Embryonic facial prominence (tissue), 1 donor: Measurements from ENCODE around the gene TTPAL.
"Not testable (repeated sequence)": the region's sequence is repeated elsewhere in the genome, so short reads cannot be mapped to it uniquely, and the experiment has no call there.

Source experiments
- DNase-seq: peaks from one replicate; pipeline ENCODE4 v3.0.0-alpha.2; 2016; ENCODE audit errors: extremely low spot score

TTPAL gene

DNA sequence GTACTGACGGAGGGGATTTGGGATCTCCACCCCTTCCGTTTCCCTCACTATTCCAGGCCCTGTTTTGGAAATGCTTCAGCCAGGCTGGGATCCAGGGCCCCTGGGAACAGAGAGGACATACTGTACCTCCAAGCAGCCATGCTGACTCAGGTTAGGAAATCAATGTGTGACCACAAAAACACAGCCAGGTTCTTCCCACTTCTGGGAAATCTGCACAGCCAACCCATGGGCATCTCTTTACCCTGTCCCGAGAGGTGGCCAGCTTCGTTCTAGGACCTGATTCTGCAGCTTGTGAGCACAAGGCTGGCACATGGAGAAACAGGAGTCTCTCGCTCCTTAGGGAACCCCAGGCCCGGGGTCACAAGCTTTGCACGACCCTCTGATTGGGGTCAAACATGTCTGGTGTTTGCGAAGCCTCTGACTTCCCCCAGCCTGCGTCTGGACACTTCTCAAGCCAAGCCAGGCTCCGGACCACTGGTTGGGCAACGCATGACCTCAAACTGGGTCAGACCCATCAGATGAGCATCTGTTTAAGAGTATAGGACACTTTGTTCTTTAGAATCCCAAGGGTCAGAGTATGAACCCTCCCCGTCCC is 8.3 kb upstream of the TTPAL start:
- DNase-seq = no peak

GRCh38 chr20:44468044-44468782 is 7.5 kb upstream of the TTPAL start:
- no peak for DNase-seq

GRCh38 chr20:44470327-44470726 is 5.3 kb upstream of the TTPAL start:
- no peak for DNase-seq

DNA sequence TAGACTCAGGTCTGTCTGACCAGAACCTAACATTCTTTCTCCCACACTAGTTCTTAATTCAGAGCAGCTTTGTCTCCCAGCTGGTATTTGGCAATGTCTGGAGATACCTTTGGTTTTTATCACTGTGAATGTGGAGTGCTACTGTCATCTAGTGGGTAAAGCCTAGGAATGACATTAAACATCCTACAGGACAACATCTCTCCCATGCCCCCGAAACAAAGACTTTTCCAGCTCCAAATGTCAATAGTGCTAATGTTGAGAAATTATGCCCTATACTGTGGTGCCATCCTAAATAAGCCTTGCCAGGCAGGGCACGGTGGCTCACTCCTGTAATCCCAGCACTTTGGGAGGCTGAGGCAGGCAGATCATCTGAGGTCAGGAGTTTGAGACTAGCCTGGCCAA is 4.2 kb upstream of the TTPAL start:
- no peak for DNase-seq

GRCh38 chr20:44472283-44472682 is 3.4 kb upstream of the TTPAL start:
- DNase-seq = not testable (repeated sequence)

GRCh38 chr20:44475372-44475693 is 341 bp upstream of the TTPAL start:
- DNase-seq = no peak

DNA sequence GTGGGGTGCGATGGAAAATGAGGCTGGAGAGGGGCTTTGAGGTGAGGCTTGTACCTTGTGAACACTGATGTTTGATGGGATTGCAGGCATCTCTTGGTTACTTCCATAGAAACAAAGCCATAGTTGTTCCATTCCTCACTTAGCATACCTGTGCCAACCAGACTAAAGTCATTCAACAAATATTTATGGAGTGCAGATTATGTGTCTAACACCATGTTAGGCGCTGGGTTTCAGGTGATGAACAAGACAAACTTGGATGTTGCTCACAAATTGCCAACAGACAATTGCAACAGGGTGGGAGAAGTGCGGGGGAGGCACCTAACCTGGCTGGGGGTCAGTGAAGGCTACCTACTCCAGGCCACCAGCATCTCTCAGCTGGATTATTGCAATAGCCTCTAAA is 1.5 kb downstream of the TTPAL start:
- no peak for DNase-seq

GRCh38 chr20:44478206-44478605 is 2.5 kb downstream of the TTPAL start:
- no peak for DNase-seq

DNA sequence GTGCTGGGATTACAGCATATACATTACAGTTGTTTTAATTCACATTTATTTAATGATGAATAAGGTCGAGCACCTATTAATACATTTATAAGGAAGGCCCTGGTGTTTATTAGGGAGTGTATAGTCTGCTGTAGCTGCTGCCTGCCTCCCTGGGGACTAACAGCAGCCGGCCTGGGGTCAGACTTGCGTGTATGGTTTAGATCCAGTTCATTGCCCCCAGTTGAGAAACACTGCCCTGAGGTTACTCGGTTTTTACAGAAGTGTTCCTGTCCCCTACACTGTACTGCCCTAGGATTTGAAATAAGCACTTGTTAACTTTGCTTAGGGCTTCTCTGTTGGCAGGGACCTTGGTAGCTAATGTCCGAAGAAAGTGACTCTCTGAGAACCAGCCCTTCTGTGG is 4.0 kb downstream of the TTPAL start:
- DNase-seq = no peak

GRCh38 chr20:44480097-44480496 is 4.4 kb downstream of the TTPAL start:
- DNase-seq = no peak

GRCh38 chr20:44481719-44482416 is 6.2 kb downstream of the TTPAL start:
- no peak for DNase-seq

DNA sequence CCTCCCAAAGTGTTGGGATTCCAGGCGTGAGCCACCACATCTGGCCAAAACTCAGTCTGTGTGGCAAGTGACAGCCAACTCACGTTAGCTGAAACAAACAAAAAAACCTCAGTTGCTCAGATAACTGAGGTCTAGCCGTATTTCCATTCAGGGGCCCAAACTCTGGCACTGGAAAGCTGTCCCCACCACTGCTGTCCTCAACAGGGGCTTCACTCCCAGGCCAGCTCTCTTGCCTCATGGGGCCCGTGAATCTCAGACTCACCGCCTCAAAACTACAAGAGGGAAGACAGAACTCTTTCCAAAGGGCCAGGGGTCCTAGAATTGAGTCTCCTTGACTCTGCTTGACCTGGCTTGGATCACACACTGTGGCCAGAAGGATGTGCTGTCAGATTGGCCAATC is 7.4 kb downstream of the TTPAL start:
- DNase-seq = no peak

GRCh38 chr20:44485078-44485829 is 9.6 kb downstream of the TTPAL start:
- no peak for DNase-seq

- no peak for DNase-seq
Measured at GRCh38 chr20:44485830-44486198, 10.1 kb downstream of the TTPAL start.

DNA sequence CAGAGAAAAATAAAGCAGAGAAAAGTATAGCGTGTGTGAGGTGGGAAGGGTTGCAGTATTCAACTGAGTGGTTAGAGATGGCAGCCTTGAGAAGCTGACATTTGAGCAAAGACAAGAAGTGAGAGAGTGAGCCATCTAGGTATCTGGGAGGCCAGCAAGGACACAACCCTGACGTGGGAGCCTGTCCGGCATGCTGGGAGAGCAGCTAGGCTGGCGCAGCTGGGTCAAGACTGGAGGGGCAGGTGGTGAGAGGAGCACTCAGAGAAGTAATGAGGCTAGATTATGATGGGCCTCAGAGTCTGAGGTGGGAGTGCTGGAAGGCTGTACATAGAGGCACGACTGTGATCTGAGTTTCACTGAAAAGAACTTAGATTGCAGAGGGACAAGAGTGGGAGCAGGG is 12.9 kb downstream of the TTPAL start:
- DNase-seq = no peak

- no peak for DNase-seq
Measured at GRCh38 chr20:44489223-44489622, 13.5 kb downstream of the TTPAL start.

GRCh38 chr20:44489931-44490330 is 14.3 kb downstream of the TTPAL start:
- DNase-seq = no peak

DNA sequence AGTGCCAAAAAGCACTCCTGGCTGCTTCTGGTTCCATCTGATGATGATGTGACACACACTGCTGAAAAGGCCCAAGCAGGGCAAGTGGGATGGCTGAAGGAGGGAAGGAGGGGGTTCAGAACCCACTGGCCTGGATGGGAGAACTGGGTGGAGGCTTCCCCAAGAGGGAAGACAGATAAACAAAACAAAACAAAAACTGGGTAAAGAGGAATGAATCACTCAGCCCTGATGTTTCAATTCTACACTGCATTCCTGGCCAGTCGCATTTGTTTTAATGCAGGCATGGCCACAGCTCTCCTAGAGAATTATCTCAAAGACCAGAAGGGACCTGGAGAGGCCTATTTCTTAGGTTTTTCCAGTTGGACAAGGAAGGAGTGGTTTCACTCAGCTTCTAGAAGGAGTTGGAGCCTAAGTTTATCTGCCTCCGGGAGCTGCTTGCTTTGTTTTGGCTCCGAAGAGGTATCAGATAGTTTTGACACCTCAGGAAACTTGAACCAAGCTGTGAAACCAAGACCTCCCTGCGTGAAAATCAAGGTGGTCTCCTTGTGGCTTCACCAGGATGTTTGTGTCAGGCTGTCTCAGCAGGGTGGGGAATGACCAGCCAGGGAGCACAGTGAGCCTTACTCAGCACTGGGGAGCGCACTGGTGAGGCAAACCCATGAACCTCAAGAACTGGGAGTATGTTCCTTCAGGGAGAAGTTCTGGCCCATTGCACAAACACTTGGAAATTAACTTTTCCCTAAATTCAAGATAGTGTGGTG is 16.1 kb downstream of the TTPAL start:
- no peak for DNase-seq

DNA sequence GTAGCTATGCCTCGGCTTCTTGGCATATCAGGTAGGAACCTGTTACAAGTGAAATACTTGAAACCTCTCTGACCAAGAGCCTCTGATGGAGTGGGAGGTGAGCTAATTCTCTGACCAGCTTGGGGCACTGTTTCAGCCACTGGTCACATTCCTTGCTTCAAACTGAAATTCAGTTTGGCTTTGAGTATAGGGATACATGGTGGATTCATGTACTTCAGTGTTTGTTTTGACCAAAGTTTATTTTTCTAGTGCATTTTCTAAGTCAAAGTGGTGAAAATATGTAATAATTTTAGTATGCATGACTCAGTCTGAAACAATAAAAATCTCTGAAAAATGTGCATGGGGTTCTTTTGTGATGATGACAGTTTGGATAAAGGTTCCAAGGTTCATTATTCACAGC is 18.6 kb downstream of the TTPAL start:
- DNase-seq = no peak

- no peak for DNase-seq
Measured at GRCh38 chr20:44494681-44495080, 19.0 kb downstream of the TTPAL start.

DNA sequence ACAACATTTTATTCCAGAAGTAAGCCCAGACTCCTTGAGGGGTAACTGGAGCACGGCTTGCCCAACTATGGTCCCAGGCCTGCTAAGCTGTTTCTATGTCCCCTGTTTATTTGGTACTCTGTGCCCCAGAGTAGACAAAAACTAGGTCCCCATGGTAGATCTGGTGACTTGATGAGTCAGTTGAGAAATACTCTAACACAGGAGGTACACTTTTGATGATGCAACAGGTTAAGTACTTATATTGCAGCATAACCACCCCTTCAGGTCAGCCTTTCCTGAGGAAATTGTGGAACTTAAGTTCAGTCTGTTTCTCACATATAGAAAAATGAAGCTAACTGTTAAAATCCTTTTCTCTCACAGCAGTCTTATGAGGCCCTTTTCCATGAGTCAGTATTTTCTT is 19.6 kb downstream of the TTPAL start:
- no peak for DNase-seq
